ENCODE results near the gene ANO2. TPM values are rescaled to one million over a fixed set of nuclear protein-coding genes. Genes with fewer than 3 reads are reported as not detected.
"Not testable (repeated sequence)": the region's sequence is repeated elsewhere in the genome, so short reads cannot be mapped to it uniquely, and the experiment has no call there.

ANO2 gene
- total and polyA plus RNA-seq, 5 donors from 2014 or later = 0.10 TPM; not detected in 4

- Histone ChIP-seq H3K36me3 (ENCODE audit: control insufficient read depth, insufficient read depth, low read length) (no peaks in the 10 kb centered on the region), H3K9me3 (ENCODE audit: control insufficient read depth in 2 of 2, low read length in 2 of 2) (no peaks in the 10 kb centered on the region), H3K27me3 (ENCODE audit: control insufficient read depth, insufficient read depth, low read length) (peaks cover 22% of the 10 kb centered on the region), H3K27ac (ENCODE audit: insufficient read depth, low read length, poor library complexity, severe bottlenecking) (no peak overlapping the region), H3K4me3 (ENCODE audit: low read depth, low read length) (no peak overlapping the region), H3K4me1 (ENCODE audit: control insufficient read depth, insufficient read depth, low read length, poor library complexity, severe bottlenecking) (no peaks in the 10 kb centered on the region)
- Mint-ChIP-seq H3K27ac (no peak overlapping the region), H3K36me3 (no peaks in the 10 kb centered on the region), H3K9me3 (peaks cover 0 to 12% (median 3%) of the 10 kb centered on the region in 7 donors), H3K4me3 (no peak overlapping the region), H3K4me1 (peaks cover 0 to 13% (median 1%) of the 10 kb centered on the region in 4 donors), H3K27me3 (peaks cover 13% of the 10 kb centered on the region)
- DNase-seq (peak in 1 of 3 donors; percentile 21), ATAC-seq (ENCODE audit: low read depth in 2 of 2) (no peak)
Measured at GRCh38 chr12:5889381-5890047, 55.5 kb downstream of the ANO2 start.

- H3K36me3 Mint-ChIP-seq = no peaks in the 10 kb centered on the region
Measured at GRCh38 chr12:5888816-5889315, 56.2 kb downstream of the ANO2 start.

GRCh38 chr12:5887819-5888218, 57.2 kb downstream of the ANO2 start:
- H3K27me3 ChIP-seq (ENCODE audit: control insufficient read depth, insufficient read depth, low read length) = peaks cover 22% of the 10 kb centered on the region
- H3K36me3 ChIP-seq (ENCODE audit: control insufficient read depth, insufficient read depth, low read length); H3K9me3 ChIP-seq (ENCODE audit: control insufficient read depth in 2 of 2, low read length in 2 of 2); H3K27ac Mint-ChIP-seq; DNase-seq; H3K4me1 ChIP-seq (ENCODE audit: control insufficient read depth, insufficient read depth, low read length, poor library complexity, severe bottlenecking); H3K27ac ChIP-seq (ENCODE audit: insufficient read depth, low read length, poor library complexity, severe bottlenecking); ATAC-seq (ENCODE audit: low read depth in 2 of 2); H3K4me3 ChIP-seq (ENCODE audit: low read depth, low read length); H3K36me3 Mint-ChIP-seq: not testable (repeated sequence)
- Mint-ChIP-seq H3K27me3 (peaks cover 13% of the 10 kb centered on the region), H3K9me3 (peaks cover 0 to 12% (median 0%) of the 10 kb centered on the region in 7 donors), H3K4me3 (peak overlapping the region in 3 of 4 donors; percentile 40 to 72 (median 71)), H3K4me1 (peaks cover 0 to 13% (median 2%) of the 10 kb centered on the region in 4 donors)

More at GRCh38 chr12:5888816-5889315, 56.2 kb downstream of the ANO2 start:
- peaks cover 22% of the 10 kb centered on the region for H3K27me3 ChIP-seq (ENCODE audit: control insufficient read depth, insufficient read depth, low read length)
- H3K27me3 Mint-ChIP-seq = peaks cover 13% of the 10 kb centered on the region
- no peak overlapping the region for H3K27ac ChIP-seq (ENCODE audit: insufficient read depth, low read length, poor library complexity, severe bottlenecking)
- no peak overlapping the region for H3K27ac Mint-ChIP-seq
- no peaks in the 10 kb centered on the region for H3K9me3 ChIP-seq (ENCODE audit: control insufficient read depth in 2 of 2, low read length in 2 of 2)
- no peak for DNase-seq
- no peaks in the 10 kb centered on the region for H3K36me3 ChIP-seq (ENCODE audit: control insufficient read depth, insufficient read depth, low read length)
- H3K4me1 ChIP-seq (ENCODE audit: control insufficient read depth, insufficient read depth, low read length, poor library complexity, severe bottlenecking) = no peaks in the 10 kb centered on the region
- no peak overlapping the region for H3K4me3 ChIP-seq (ENCODE audit: low read depth, low read length)
- no peak for ATAC-seq (ENCODE audit: low read depth in 2 of 2)
- peaks cover 0 to 13% (median 1%) of the 10 kb centered on the region in 4 donors for H3K4me1 Mint-ChIP-seq
- peaks cover 0 to 12% (median 3%) of the 10 kb centered on the region in 7 donors for H3K9me3 Mint-ChIP-seq
- H3K4me3 Mint-ChIP-seq = no peak overlapping the region

- Mint-ChIP-seq H3K9me3 (peaks cover 0 to 5% (median 0%) of the 10 kb centered on the region in 7 donors), H3K4me1 (peaks cover 0 to 13% (median 2%) of the 10 kb centered on the region in 4 donors), H3K36me3 (no peaks in the 10 kb centered on the region), H3K4me3 (no peak overlapping the region), H3K27me3 (peaks cover 13% of the 10 kb centered on the region), H3K27ac (peak overlapping the region in 1 of 3 donors; percentile 22)
- H3K36me3 ChIP-seq (ENCODE audit: control insufficient read depth, insufficient read depth, low read length) = no peaks in the 10 kb centered on the region
- no peaks in the 10 kb centered on the region for H3K4me1 ChIP-seq (ENCODE audit: control insufficient read depth, insufficient read depth, low read length, poor library complexity, severe bottlenecking)
- H3K27ac ChIP-seq (ENCODE audit: insufficient read depth, low read length, poor library complexity, severe bottlenecking) = no peak overlapping the region
- H3K9me3 ChIP-seq (ENCODE audit: control insufficient read depth in 2 of 2, low read length in 2 of 2) = no peaks in the 10 kb centered on the region
- peaks cover 18% of the 10 kb centered on the region for H3K27me3 ChIP-seq (ENCODE audit: control insufficient read depth, insufficient read depth, low read length)
- DNase-seq (no peak), ATAC-seq (ENCODE audit: low read depth in 2 of 2) (no peak)
- no peak overlapping the region for H3K4me3 ChIP-seq (ENCODE audit: low read depth, low read length)
Measured at GRCh38 chr12:5884866-5885265, 60.2 kb downstream of the ANO2 start.

- no peaks in the 10 kb centered on the region for H3K4me1 ChIP-seq (ENCODE audit: control insufficient read depth, insufficient read depth, low read length, poor library complexity, severe bottlenecking)
- Mint-ChIP-seq H3K4me3 (no peak overlapping the region), H3K27me3 (peaks cover 13% of the 10 kb centered on the region), H3K36me3 (no peaks in the 10 kb centered on the region), H3K4me1 (peaks cover 0 to 13% (median 2%) of the 10 kb centered on the region in 4 donors), H3K9me3 (peaks cover 0 to 5% (median 0%) of the 10 kb centered on the region in 7 donors), H3K27ac (no peak overlapping the region)
- no peaks in the 10 kb centered on the region for H3K36me3 ChIP-seq (ENCODE audit: control insufficient read depth, insufficient read depth, low read length)
- no peaks in the 10 kb centered on the region for H3K9me3 ChIP-seq (ENCODE audit: control insufficient read depth in 2 of 2, low read length in 2 of 2)
- no peak overlapping the region for H3K4me3 ChIP-seq (ENCODE audit: low read depth, low read length)
- H3K27ac ChIP-seq (ENCODE audit: insufficient read depth, low read length, poor library complexity, severe bottlenecking) = no peak overlapping the region
- DNase-seq = no peak
- H3K27me3 ChIP-seq (ENCODE audit: control insufficient read depth, insufficient read depth, low read length) = peaks cover 18% of the 10 kb centered on the region
- no peak for ATAC-seq (ENCODE audit: low read depth in 2 of 2)
Measured at GRCh38 chr12:5884285-5884684, 60.8 kb downstream of the ANO2 start.

GRCh38 chr12:5882511-5883190, 62.4 kb downstream of the ANO2 start:
- peaks cover 0 to 4% (median under 1%) of the 10 kb centered on the region in 4 donors for H3K4me1 Mint-ChIP-seq
- H3K27ac ChIP-seq (ENCODE audit: insufficient read depth, low read length, poor library complexity, severe bottlenecking) = no peak overlapping the region
- H3K36me3 Mint-ChIP-seq = no peaks in the 10 kb centered on the region
- no peaks in the 10 kb centered on the region for H3K36me3 ChIP-seq (ENCODE audit: control insufficient read depth, insufficient read depth, low read length)
- H3K9me3 ChIP-seq (ENCODE audit: control insufficient read depth in 2 of 2, low read length in 2 of 2) = no peaks in the 10 kb centered on the region
- peaks cover 0 to 3% (median 0%) of the 10 kb centered on the region in 7 donors for H3K9me3 Mint-ChIP-seq
- H3K4me3 Mint-ChIP-seq = no peak overlapping the region
- no peak overlapping the region for H3K27ac Mint-ChIP-seq
- ATAC-seq (ENCODE audit: low read depth in 2 of 2) = no peak
- no peak for DNase-seq
- H3K4me1 ChIP-seq (ENCODE audit: control insufficient read depth, insufficient read depth, low read length, poor library complexity, severe bottlenecking) = no peaks in the 10 kb centered on the region
- H3K4me3 ChIP-seq (ENCODE audit: low read depth, low read length) = no peak overlapping the region
- H3K27me3 Mint-ChIP-seq = peaks cover 11% of the 10 kb centered on the region
- H3K27me3 ChIP-seq (ENCODE audit: control insufficient read depth, insufficient read depth, low read length) = peaks cover 18% of the 10 kb centered on the region

- Mint-ChIP-seq H3K36me3 (no peaks in the 10 kb centered on the region), H3K4me3 (no peak overlapping the region), H3K27ac (no peak overlapping the region), H3K9me3 (peaks cover 0 to 3% (median 0%) of the 10 kb centered on the region in 7 donors), H3K27me3 (peaks cover 6% of the 10 kb centered on the region), H3K4me1 (peaks cover 0 to 2% (median under 1%) of the 10 kb centered on the region in 4 donors)
- ATAC-seq (ENCODE audit: low read depth in 2 of 2) = no peak
- H3K9me3 ChIP-seq (ENCODE audit: control insufficient read depth in 2 of 2, low read length in 2 of 2) = no peaks in the 10 kb centered on the region
- H3K4me3 ChIP-seq (ENCODE audit: low read depth, low read length) = no peak overlapping the region
- H3K4me1 ChIP-seq (ENCODE audit: control insufficient read depth, insufficient read depth, low read length, poor library complexity, severe bottlenecking) = no peaks in the 10 kb centered on the region
- H3K27me3 ChIP-seq (ENCODE audit: control insufficient read depth, insufficient read depth, low read length) = peaks cover 12% of the 10 kb centered on the region
- no peaks in the 10 kb centered on the region for H3K36me3 ChIP-seq (ENCODE audit: control insufficient read depth, insufficient read depth, low read length)
- no peak for DNase-seq
- no peak overlapping the region for H3K27ac ChIP-seq (ENCODE audit: insufficient read depth, low read length, poor library complexity, severe bottlenecking)
Measured at GRCh38 chr12:5881666-5882065, 63.4 kb downstream of the ANO2 start.

All from CD4-positive, CD25-positive, alpha-beta regulatory T cell (primary cell).